GM19468 (cell line): ENCODE measurements around the gene KCNH4.

Source experiments
- ATAC-seq: cut with Tn5 transposase; IDR thresholded peaks from one replicate; pipeline ENCODE4 v1.9.1; 2021; ENCODE audit warnings: mild to moderate bottlenecking, moderate library complexity, moderate number of reproducible peaks; ENCODE audit not compliant: unreplicated experiment; ENCODE audit errors: extremely low read depth

The KCNH4 gene

DNA sequence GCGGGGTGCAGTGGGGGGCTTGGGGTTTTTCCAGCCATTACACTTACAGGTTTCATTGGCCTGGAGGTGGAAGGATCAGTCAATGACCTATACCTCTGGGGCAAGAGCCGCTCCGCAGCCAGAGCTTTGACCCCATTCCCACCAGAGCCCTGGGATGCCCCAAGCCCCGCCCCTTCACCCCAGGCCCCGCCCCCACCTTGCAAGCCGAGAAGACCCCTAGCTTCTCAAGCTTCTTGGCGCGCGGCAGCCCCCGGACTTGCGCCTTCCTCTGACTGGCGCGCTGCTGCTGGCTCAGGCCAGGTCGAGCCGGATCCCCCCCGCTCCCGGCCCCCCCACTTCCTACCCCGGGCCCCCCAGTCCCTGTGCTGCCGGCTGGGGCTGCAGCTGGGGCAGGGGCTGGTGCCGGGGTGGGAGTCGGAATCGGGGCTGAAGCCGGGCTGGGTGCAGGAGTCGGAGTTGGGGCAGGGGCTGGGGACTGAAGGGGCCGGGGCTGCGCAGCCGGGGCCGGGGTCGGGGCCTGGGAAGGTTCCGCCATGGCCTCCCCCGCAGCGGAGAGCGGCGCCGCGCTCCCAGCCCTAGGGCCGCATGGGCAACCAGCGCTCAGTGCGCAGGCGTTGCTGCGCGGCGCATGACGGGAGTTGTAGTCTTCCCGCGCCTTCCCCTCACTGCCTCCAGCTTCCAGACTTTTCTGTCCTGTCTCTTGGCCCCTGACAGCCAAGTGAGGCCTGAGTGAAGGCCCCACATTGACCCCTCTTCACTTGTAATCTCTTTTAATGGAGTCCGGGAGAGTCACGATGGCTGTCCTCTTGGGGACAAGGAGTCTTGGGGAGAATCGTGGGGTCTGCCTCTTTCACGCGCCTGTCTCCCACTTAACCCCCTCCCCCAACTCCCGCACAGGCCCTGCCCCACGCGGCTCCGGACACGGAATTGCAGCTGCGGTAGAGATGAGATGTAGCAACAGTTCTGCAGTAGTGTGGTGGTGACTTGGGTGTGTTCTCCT lies 59.9 kb downstream of the KCNH4 start, which contains the start of gene KAT2A:
Gene KAT2A, minus strand, starts transcription at position 598 of the 1,000 bp plus-strand sequence. Its CDS starts 63 bp downstream, at position 535.
- ATAC-seq = no peak

DNA sequence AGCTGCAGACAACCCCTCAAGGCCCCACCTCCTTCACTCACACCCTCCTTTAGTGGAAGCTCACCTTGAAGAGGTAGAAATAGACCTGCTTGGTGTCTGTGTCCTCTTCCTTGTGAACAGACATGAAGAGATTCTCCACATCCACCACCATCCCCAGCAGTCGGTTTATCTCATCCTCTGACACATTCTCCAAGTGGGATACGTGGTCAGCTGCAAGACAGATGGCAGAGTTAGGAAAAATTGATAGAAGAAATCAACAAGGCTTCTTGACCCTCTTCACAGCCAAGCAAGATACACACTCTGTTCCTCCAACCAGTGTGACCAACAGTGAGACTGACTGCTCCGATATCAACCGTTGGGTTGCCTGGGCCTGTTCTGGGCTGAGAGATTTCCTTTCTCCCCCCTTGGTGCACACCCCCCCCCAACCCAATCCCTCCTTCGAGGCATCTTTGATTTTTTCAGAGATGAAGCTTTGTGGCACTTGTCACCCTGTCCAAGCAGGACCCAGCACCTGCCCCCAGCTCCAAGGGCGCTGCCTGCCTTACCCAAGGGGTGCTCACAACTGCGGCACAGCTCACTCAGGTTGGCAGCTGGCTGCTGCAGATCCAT lies 60.7 kb downstream of the KCNH4 start:
- ATAC-seq = no peak

DNA sequence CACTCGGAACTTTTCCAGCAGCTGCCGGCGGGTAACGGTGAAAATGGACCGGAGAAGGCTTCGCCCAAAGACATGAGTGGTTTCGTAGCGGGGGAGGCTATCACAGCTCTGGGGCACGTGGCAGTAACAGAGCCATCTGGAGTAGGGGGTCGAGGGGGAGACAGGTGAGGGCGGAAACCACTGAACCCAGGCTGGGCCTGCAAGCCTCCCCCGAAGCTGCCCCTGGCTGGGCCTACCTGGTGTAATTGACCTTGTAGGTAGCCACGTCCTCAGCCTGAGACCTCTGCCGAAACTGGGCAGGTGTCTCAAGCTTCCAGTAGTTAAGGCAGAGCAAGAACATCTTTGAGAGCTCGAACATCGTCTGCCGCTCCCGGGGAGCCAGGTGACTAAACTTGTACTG lies 61.6 kb downstream of the KCNH4 start:
- ATAC-seq = no peak

DNA sequence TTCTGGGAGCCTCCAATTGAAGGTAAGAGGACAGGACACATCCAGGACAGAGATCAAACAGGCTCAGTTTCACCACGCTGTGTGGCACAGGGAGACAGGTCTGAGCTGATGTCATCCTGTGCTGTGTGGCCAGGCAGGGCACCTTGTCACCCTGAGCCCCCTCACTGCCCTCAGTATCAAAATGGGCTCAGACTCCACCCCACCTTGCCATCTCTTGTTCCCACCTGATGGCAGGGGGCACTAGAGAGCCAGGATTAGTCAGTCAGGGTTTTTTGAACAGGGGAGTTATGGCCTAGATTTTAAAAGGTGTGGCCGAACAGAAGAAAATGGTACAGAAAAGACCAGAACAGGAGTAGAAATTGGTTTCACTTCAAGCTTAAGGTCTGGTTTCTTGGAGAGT lies 62.4 kb downstream of the KCNH4 start:
- no peak for ATAC-seq

DNA sequence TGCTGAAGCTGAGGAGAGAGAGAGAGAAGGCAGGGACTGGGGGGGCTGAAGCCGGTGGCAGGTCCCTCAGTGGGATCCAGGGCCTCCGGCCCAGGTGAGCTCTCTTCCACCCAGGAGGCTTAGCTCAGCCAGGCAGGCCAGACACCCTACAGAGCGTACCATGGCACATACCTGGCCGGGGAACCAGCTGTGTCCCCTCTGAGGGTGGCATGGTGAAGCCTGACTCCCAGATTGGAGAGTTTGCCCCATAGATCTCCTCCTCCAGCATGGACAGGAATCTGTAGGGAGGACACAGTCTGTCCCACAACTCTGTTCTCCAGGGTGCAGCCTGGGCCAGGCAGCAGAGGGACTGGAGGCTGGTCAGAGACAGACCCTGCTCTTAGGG lies 62.8 kb downstream of the KCNH4 start:
- ATAC-seq = no peak

DNA sequence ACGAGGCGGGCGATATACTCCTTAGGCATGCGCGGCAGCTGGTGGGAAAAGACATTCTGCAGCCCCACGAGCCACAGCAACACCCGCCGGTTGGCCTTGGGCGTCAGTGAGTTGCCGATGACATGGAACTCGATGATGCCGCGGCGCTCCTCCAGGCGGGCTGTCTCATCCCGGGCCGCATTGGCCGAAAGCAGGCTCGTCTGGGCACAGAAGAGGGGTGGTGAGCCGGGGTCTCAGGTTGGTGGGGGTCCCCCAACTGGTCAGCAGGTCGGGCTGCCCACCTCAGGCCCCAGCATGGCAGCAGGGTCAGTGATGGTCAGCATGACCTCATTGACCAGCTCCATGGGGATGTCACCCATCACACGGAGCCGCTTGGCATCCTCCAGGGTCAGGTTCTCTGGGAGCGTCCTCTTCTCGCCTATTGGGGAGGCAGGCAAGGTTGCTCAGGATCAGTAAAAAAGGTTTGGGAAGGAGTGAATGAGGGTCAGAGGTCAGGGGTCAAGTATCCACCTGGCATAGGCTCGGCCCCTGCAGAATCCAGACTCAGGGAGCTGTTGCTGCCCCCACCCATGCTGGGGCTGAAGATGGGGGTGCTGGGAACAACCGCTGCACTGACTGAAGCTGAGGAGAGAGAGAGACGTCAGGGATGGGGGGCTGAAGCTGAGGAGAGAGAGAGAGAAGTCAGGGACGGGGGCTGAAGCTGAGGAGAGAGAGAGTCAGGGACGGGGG lies 63.4 kb downstream of the KCNH4 start:
- ATAC-seq = no peak

DNA sequence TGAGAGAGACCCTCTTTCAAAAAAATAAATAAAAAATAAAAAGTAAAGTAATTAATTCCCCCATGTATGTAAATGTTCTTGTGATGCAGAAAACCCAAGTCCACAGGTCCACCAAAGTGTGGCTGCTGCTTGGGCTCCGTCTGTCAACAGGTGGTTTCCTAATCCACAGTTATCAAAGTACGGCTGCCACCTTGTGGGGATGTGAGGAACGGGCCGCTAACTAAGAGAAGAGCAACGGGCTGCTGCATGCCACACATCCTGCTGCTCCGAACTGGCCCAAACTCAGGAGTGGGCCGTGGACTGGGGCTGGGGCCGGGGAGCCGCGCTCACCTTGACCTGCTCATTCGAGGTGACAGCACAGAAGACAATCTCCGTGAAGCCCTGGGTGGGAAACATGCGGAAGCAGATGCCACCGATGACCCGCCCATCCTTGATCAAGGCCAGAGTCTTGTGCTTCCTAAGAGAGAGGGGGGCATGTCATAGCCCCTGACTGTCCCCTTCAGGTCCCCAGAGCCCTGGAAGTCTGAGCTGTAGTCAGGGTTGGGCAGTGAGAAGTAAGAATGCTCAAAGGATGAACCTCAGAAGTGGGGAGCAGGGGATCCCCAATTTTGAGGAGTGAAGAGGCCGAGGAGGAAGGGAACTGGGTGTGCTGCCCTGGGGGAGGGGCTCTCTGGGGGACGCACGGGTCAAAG lies 64.1 kb downstream of the KCNH4 start:
- ATAC-seq = no peak

DNA sequence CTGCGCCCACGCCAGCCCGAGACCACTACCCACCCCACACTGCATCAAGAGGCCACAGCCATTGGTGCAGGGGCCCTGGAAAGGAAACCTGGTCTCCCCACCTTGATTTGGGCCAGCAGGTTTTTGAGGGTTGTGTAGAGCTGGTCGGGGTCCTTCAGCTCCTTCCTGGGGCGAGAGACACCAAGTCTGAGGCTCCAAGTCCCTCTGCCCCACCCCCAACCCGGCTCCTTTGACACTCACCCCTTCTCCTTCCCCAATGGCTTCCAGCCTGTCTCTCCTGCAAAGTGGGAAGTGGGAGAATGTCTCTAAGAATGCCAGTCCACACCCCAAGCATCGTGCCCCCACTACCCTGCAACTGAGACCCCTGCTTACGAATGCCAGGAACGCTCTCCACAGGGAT lies 66.8 kb downstream of the KCNH4 start:
- no peak for ATAC-seq

DNA sequence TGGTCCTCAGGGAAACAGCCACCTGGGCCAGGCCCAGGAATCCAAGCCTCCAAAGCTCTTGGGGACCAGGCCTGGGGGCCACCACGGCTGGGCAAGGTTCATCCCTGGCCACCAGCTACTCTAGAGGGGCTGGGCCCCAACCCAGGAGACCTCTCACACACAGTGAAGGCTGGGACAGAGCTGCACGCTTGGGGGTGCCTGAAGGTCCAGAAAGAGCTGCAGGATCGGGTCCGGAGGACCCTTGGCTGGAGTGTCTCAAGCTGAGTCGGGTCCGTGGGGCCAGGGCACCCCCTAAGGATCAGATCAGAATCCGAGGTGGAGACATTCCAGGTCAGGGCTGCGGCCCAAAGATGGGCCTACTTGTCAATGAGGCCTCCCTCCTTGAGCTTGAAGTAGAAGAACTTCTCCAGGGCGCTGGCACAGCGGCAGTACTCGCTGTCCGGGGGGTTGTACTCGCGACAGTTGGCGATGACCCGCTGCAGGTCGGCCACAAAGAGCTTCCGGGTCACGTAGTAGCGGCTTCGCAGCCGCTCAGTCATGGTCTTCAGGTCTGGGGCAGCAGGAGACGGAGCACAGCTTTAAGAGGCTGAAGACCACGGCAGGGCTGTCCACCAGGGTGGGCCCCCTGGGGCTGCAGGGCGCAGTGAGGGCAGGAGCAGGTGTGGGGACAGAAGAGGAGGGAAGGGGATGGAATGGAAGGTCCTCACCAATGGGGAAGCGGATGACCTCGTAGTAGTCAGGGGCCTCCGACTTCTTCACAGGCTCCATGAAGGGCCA lies 67.5 kb downstream of the KCNH4 start:
- ATAC-seq = no peak

DNA sequence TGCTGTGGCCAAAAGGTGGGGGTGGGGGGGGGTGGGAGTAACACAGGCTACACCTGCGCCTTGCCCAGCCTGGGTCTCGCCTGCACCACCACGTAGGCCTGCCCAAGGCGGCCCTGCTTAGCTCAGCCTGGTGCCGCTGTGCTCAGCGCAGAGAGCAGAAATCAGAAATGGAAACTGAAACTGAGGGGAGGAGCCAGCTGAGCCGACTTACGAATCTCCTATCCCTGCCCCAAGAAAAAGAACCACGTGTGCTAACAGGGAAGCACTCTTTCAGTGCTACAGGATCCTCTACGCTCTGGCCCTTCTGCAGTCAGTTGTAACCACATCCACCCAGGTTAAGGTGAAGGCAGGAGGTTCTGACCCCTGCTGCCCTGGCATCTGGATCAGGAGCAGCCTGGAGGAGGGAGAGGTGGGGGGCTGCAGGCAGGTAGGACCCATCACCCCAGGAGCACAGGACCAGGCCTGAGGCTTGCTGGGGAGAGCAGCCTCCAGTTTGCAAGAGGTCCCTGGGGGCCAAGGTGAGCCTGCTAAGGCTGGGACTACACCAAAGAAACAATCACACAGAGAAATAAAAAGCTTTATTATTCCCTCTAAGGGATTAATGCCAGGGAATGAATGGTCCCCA lies 68.3 kb downstream of the KCNH4 start, which contains the start of gene DHX58:
Gene DHX58, minus strand, starts transcription at position 163 of the 625 bp plus-strand sequence. CDS start 822 bp downstream, outside the sequence.
- peak; percentile 19 for ATAC-seq

DNA sequence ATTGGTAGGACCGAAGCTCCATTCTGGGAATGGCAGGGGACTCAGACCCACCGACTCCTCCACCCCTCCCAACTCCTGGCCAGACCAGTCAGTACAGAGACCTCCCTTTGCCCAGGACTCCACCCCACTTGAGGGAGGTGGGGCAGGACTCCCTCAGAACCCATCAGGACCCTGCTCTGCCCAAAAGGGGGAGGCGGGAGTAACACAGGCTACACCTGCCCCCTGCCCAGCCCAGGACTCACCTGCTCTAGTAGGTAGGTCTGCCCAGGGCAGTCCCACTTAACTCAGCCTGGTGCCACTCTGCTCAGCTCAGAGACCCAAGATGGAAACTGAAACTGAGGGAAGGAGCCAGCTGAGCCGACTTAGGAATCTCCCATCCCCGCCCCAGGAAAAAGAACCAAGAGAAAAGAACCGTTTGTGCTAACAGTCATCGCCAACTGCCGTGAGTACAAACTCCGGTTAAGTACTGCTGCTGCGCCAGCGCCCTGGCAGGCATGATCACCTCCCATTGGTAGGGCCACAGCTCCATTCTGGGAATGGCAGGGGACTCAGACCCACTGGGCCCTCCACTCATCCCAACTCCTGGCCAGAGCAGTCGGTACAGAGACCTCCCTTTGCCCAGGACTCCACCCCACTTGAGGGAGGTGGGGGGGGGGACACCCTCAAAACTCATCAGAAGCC lies 68.9 kb downstream of the KCNH4 start:
- ATAC-seq = no peak

DNA sequence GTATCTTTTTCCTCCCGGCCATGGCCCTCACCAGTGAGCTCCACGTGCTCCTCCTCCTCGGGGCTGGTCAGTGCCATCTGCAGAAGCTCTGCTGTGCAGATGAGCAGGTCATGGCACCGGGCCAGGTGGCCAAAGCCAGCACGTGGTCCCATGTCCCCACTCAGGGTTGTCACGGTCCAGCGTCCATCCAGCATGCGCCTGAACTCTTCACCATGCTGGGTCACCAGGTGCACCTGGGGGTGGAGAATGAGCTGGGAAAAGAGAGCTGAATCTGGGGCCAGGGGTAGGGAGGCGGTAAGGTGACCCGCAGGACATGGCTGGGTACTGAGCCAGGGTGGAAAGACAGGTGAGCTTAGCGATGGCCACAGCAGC lies 69.7 kb downstream of the KCNH4 start:
- ATAC-seq = no peak

DNA sequence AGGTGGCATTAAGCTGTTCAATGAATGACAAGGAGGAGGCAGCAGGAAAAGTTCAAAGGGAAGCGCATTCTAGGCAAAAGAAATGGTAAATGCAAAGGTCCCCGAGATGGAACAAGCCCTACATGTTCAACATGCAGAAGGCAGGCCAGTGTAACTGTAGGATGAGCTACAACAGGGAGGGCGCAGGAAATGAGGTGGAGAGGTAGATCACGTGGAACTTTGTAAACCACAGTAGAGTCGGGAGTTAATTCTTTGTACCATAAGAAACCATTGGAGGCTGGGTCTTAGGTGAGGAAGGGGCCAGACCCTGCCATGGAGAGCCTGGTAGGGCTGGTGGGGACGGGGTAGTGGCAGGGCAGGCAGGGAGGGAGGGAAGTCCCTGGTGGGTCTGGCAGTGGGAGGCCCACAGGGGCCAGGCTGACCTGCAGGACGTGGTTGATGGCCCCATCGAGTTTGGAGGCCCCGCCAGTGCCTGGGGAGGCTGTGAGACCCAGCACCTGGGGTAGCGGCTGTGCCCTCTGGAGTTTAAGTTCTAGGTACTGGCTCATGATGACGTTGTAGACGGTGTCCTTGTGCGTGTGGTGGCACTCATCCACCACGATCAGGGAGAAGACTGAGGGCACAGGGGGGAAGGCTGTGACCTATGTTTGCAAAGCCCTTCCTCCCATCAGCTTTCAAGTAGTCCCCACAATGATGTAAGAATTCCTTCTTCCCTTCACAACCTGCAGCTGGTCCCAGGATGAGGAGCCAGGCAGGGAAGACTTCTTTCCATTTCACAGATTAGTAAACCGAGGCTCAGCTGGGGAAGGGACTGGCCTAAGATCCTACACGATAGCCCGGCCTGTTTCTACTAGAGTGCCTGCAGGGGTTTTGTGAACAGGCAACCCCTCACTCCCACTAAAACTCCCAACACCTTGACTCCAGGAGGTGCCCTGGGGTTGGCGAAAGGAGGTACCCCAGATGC lies 70.4 kb downstream of the KCNH4 start:
- no peak for ATAC-seq

DNA sequence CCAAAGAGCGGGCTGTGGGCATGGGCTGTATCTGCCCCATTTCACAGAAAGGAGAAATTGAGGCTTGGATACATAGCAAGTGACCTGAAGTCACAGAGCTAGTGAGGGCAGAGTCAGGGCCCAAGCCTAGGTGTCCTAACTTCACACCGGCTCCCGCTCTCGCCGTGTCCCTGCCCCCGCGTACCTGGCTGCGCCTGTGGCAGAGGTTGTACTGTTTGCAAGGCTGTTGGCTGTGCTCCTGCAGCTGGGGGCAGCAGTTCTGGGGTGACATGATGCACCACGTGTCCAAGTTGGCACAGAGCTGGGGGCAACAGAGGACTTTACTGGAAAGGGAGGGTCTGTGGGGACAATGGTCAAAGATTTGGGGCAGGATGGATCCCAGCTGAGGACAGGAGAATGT lies 71.9 kb downstream of the KCNH4 start:
- no peak for ATAC-seq

DNA sequence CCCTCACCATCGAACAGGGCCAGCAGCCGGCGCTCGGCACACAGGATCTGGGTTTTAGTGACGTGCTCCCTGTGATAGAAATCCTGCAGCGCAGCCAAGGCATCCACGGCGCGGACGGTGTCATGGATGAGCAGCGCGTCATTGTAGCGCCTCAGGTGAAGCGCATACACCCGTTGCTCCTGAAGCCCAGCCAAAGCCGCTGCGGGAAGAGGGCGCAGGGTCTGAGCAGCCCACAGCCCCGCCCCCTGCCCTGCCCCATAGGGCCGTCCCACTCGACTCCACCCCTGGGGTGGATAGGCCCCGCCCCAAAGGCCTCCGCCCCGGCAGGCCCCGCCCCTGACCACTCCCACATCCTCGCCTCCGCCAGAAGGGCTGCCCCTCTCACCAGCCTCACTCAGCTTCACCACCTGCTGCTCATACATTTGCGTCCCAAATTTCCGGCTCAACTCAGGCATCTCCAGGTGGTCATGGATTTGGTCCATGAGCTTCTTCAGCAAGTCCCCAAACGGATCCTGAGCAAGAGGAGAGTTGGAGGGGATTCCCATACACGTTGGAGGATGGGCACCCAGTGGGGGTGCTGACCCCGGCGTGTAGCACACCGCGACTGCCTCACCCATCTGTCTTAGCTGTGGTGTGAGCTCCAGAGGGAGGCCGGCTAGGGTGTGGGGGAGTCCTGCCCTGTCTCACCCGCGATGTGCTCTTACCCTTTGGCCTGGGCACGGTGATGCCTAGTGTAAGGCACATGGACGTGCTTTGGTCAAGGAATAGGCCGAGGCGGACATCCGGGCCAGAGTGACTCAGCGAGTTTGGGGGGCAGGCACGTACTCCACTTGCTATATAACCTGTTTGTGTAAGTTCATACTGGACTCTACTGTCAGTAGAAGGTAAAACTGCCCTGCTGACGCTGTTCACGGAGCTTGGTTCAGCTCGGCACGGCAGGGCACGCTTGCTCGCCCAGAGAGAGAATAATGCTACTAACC lies 73.1 kb downstream of the KCNH4 start:
- ATAC-seq = peak; percentile 36

DNA sequence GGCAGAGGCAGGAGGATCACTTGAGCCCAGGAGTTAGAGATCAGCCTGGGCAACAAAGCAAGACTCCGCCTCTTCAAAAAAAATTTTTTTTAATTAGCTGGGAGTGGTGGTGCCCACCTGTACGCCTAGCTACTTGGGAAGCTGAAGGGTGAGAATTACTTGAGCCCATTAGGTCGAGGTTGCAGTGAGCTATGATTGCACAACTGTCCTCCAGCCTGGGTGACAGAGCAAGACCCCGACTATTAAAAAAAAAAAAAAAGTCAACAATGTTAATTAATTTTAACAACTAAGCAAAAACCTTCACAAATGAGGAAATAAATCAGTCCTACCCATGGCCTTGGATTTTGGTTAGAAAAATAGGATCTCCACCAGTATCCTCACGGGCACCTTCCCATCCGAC lies 73.8 kb downstream of the KCNH4 start:
- no peak for ATAC-seq
